ENCODE measurements around the gene SIRPD.

- TF ChIP-seq CTCF (conservative IDR thresholded peaks at IDR 0.05 in 1 of 2, IDR thresholded peaks at IDR 0.05 in 1 of 2; ENCODE audit: extremely low read depth in 1 of 2, insufficient read depth in 1 of 2, low read depth in 1 of 2, low read length in 2 of 2) (no peak), EZH2 (IDR thresholded peaks at IDR 0.05; ENCODE audit: borderline replicate concordance, low read length) (no peak)
Observed at GRCh38 chr20:1538655-1539054, 18.9 kb downstream of the SIRPD start.
